Limb (tissue), 2 donors: ENCODE results near the gene ANKFN1.

Experiments used
- DNase-seq, 2 donors: peaks; one replicate each; pipeline ENCODE4 v3.0.0-alpha.2; 2016; ENCODE audit errors: extremely low spot score in 2 of 2

The ANKFN1 gene

DNA sequence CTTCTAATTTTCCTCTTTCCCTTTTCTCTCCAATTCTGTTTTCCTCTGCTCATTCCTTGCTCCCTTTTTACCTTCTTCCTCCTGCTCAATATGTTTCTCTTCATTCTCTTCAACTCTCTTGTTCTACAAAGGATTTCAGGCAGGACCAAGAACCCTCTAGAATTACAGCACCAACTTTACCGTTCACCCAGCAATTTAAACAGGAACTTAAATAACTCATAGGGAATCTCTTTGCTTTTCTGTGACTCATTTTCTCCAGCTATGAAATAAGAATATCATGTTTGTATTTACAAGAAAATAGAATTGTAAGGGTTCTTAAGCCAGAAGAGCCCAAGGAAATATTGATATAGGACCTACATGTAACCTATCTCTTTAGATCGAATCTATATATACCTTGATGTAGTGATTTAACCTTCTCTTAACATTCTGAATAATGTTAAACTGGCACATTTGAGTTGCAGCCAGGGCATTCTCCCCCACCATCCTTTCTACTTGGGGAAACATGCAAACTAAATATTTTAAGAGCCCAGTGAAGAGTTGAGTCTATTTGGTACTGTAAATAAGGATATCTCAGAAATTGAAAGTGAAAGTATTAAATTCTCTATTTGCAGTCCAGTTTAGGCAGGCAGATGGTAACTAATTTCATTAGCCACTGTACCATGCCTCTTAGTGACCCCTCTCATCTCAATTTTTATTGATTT is 137.0 kb downstream of the ANKFN1 start:
- DNase-seq = no peak

- DNase-seq = no peak
Measured at GRCh38 chr17:56290802-56291118, 137.5 kb downstream of the ANKFN1 start.

- no peak for DNase-seq
Measured at GRCh38 chr17:56291226-56291805, 138.0 kb downstream of the ANKFN1 start.

GRCh38 chr17:56292010-56292409 is 138.7 kb downstream of the ANKFN1 start:
- no peak for DNase-seq

DNA sequence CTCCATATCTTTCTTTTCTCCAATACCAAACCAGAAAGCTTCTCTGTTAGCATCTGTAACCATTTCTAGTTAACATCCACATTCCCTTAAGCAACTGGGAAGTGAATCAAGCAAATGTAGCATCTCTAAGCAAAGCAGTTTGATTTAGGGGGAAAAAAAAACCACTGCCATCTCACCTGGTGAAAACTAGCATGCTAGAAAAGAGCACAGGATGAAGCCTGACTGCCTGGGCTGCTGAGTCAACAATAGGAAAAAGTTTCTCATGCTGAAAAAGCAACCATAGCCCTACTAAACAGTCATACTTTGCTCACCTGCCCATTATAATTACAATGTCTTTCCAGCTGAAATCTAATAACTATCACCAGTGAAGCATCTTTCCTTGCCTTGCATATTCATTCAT is 139.3 kb downstream of the ANKFN1 start:
- no peak for DNase-seq

DNA sequence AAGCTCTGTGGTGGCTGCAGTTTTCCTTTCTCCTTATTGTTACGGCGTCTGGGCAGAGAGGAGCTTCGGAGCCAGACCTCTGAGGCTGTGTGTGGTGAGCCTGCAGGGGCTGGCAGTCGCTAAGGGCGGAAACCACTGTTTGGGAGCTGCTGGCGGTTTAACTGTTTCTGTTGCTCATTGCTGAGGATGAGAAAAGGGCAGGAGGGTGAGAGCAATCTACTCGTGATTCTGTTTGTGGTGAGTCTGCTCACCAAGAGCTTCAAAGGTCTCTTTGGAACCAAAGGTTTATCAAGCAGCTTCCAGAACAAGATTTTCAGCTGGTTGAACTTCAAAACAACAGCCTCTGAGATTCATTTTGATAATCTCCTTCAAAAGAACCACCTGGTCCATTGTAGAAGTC is 143.9 kb downstream of the ANKFN1 start:
- DNase-seq = no peak

GRCh38 chr17:56298846-56299245 is 145.6 kb downstream of the ANKFN1 start:
- no peak for DNase-seq

- peak in 1 of 2 donors; percentile 10 for DNase-seq
Measured at GRCh38 chr17:56300144-56300543, 146.9 kb downstream of the ANKFN1 start.

DNA sequence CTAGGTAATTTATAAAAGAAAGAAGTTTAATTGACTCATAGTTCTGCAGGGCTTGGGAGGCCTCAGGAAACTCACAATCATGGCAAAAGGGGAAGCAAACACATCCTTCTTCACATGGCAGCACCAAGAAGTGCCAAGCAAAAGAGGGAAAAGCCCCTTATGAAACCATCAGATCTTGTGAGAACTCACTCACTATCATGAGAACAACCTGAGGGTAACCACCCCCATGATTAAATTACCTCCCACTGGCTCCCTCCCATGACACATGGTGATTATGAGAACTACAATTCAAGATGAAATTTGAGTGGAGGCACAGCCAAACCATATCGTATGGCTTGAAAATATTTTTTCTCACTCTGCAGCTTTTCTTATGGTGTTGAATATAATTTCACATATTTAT is 151.7 kb downstream of the ANKFN1 start:
- no peak for DNase-seq

DNA sequence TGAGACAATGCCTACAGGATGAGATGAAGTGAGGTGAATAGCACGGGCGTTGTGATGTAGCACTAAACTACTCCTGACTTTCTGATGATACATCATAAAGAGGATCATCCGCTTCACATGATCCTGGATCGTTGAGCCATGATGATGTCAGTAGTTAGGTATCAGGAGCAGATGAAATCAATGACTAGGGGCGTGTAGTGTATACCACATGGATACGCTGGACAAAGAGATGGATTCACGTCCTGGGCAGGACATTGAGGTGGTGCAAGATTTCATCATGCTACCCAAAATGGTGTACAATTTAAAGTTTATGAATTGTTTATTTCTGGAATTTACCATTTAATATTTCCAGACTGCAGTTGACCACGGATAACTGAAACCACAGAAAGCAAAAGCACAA is 156.6 kb downstream of the ANKFN1 start:
- DNase-seq = no peak

DNA sequence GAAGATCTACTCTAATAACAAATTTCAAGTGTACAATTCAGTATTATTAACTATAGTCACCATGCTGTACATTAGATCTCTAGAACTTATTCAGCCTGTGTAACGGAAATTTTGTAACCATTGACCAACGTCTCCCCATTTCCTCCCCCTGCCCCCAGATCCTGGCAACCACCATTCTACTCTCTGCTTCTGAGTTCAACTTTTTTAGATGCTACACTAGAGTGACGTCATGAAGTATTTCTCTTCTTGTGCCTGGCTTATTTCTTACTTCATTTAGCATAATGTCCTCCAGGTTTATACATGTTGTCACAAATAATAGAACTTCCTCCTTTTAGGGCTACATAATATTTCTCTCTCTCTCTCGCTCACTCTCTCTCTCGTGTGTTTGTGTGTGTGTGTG is 157.5 kb downstream of the ANKFN1 start:
- no peak for DNase-seq

GRCh38 chr17:56313201-56313600 is 159.9 kb downstream of the ANKFN1 start:
- DNase-seq = no peak

DNA sequence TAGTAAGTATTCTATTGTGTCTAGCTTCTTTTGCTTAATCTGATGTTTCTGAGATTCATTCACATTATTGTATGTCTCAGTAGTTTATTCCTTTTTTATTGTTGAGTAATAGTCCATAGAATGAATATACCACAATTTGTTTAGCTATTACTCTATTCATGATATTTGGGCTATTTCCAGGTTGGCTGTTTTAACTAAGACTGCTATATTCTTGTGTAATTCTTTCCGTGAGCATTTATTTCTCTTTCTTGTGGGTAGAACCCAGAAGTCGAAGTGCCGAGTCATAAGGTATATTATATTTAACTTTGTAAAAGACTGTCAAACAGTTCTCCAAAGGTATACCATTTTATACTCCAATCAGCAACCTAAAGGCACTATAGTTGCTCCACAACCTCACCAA is 160.8 kb downstream of the ANKFN1 start:
- DNase-seq = no peak

GRCh38 chr17:56314984-56315602 is 161.8 kb downstream of the ANKFN1 start:
- DNase-seq = no peak

- no peak for DNase-seq
Measured at GRCh38 chr17:56316604-56317003, 163.3 kb downstream of the ANKFN1 start.

- DNase-seq = no peak
Measured at GRCh38 chr17:56317351-56318208, 164.3 kb downstream of the ANKFN1 start.

GRCh38 chr17:56319531-56319930 is 166.3 kb downstream of the ANKFN1 start:
- peak in 1 of 2 donors; percentile 58 for DNase-seq

GRCh38 chr17:56320443-56320842 is 167.2 kb downstream of the ANKFN1 start:
- no peak for DNase-seq

- no peak for DNase-seq
Measured at GRCh38 chr17:56322991-56323390, 169.7 kb downstream of the ANKFN1 start.

- no peak for DNase-seq
Measured at GRCh38 chr17:56324676-56325075, 171.4 kb downstream of the ANKFN1 start.

- DNase-seq = peak in 1 of 2 donors; percentile 34
Measured at GRCh38 chr17:56325313-56326000, 172.2 kb downstream of the ANKFN1 start.

- DNase-seq = no peak
Measured at GRCh38 chr17:56326001-56326359, 172.7 kb downstream of the ANKFN1 start.
